Epidermal melanocyte (primary cell): ENCODE results near the gene ZNF747.
"Not testable (repeated sequence)": the region's sequence is repeated elsewhere in the genome, so short reads cannot be mapped to it uniquely, and the experiment has no call there.

Source experiments
- DNase-seq: peaks from one replicate; pipeline ENCODE4 v3.0.0; 2011; ENCODE audit warnings: low spot score; ENCODE audit not compliant: insufficient read length

The ZNF747 gene

DNA sequence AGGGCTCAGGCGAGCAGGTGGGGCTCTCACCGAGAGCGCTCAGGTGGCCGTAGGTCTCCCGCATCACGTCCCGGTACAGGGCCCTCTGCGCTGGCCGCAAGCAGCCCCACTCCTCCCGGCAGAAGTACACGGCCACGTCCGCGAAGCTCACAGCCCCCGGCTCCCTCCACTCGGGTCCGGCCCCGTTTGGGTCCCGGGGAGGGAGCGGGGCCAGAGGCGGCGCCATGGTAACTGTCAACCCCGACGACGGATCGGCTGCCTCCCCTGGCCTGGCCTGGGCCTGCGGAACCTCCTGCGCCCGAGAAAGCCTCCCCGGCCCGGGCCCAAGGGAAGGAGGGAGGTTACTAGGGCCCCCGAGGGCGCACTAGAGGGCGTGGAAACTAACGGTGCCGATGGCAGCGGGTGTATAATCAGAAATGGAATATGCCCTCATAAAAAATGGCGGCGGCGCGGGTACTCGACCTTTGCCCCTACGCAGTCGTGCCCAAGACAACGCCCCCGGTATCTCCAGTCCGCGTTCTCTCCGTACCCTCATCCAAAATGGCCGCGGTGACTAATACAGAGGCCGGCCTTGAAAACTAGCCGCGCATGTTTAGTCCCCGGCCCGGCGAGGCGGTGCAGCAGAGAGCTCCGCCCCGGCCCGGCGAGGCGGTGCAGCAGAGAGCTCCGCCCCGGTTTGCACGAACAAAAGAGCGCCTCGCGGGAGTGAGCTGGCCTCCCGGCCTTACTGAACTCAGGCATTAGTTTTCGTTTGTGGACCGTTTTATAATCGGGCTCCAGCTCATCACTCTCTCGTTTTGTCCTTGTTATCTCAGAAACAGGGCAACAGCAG lies 23.5 kb upstream of the ZNF747 start, which contains the start of gene ZNF764:
TSS of gene ZNF764 (minus strand) at position 418 of the 832 bp plus-strand sequence. CDS start at position 226, 192 bp downstream.
- DNase-seq: peak; percentile 95

GRCh38 chr16:30557707-30557956 lies 23.0 kb upstream of the ZNF747 start:
- DNase-seq: no peak

DNA sequence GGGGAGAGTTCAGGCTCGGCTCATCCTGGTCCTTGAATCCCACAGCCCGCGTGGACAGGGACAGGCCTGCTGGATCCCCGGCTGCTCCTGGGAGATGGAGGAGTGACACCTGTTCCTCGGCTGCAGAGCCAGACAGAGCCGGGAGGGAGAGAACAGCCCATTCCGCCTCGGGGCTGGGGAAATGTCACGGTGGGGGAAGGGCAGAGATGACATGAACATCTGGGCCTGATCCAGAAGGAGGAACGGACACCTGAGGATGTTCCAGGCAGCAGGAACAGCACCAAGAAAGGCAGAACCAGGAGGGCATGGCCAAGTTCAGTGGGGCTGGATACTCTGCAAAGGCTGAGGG lies 21.4 kb upstream of the ZNF747 start:
- no peak for DNase-seq

DNA sequence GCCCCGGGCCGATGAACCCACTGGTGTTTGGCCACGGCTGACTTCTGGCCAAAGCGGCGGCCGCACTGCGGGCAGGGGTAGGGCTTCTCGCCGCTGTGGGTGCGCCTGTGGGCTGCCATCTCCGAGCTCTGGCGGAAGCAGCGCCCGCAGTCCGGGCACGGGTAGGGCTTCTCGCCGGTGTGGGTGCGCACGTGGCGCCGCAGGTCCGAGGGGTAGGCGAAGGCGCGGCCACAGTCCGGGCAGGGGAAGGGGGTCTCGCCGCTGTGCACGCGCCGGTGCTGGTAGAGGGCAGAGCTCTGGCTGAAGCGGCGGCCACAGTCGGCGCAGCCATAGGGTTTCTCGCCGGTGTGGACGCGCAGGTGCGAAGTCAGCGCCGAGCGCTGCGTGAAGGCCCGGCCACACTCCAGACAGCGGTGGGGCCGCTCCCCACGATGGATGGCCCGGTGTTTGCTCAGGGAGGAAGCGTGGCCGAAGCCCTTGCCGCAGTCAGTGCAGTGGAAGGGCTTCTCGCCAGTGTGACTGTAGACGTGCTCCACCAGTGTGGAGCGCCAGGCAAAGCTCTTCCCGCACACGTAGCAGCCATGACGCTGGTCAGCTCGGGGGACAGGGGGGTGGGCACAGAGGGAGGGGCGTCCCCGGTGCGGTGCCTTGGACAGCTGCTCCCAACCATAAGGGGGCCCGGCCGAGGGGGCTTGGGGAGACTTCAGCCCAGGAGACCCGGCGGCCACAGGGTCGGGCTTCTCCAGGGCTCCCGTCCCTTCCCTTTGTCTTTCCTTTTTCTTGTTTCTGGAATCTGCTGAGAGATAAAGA lies 20.9 kb upstream of the ZNF747 start:
- DNase-seq: no peak

DNA sequence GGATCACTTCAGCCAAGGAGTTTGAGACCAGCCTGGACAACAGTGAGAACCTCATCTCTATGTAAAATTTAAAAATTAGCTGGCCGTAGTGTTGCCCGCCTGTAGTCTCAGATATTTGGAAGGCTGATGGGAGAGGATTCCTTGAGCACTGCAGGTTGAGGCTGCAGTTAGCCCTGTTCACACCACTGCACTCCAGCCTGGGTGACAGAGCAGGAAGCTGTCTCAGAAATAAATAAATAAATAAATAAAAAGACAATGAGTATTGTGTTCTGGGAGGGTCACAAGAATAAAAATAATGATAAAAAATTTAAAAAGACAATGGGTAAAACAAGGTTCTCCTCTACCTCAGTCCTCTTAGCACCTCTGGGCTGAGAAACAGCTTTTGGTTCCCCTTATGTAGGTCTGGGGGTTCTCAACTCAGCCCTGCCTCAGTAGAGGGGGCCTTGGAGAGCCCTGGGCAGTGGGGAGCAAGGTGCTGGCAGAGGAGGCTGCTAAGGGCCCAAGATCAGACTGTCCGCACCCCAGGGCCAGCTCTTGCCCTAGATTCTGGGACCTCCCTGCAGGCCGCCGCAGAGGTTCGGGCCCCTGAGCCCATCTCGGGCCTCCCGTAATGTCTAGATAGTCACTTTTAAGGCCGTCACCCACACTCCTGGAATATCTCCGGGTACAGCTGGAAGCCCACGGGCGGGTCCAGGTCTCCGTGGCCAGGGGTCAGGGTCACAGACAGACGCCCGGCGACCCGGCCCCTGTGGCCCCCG lies 20.1 kb upstream of the ZNF747 start:
- no peak for DNase-seq

- no peak for DNase-seq
Measured at GRCh38 chr16:30553393-30553899, 18.8 kb upstream of the ZNF747 start.

GRCh38 chr16:30552956-30553355 lies 18.3 kb upstream of the ZNF747 start:
- DNase-seq: no peak

- no peak for DNase-seq
Measured at GRCh38 chr16:30551781-30552180, 17.1 kb upstream of the ZNF747 start.

DNA sequence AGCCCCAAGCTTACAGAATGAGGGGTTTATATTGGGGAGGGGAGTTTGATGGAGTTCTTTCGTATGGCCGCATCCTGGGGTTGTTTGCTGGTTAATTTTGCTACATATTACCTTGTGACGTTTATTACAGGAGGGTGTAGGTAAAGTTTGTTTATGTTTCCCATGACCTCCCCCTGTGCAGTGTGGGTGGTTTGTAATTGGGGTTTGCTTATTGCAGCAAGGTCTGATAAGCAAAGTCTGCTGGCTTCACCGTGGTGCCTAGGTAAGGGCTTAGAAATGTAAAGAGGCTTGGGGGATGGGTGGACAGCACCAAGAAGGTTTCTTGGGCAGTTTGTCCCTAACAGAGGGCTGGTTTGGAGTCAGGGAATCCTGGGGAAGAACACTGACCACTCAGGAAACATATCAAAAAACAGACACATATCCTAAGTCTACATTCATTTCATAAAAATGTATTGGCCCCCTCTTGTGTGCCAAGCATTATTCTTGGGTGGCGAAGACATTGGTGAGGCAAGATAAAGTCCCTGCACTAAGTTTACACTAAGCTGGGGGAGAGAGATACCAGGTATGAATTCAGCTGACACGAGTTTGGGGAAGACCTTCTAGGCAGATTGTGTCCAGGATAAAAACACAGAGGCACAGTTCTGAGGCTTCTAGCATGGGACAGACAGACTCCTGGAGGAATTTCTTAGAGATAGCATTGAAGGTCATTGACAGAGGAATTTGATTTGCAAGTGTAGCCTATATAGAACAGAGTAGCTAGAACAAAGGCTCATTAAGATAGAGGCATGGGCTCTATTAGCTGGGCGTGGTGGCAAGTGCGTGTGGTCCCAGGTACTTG lies 14.0 kb upstream of the ZNF747 start:
- DNase-seq: no peak

DNA sequence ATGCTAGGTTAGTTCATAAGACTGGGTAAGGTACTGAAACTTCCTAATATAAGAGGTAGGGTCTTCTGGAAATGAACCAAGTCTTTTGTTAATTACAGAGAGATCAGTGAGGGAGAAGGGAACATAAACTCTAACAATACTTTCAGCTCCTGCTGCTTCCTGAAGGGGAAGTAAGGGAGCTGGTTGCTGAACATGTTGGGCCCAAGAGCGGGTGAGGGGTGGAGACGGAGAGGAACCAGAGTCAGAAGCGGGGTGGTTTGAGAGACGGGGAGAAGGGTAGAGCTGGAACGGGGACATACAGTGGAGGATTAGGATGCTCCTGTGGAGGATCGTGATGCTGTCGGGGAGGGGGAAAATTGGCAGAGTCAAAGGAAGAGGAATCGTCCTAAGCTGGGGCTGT lies 11.5 kb upstream of the ZNF747 start:
- no peak for DNase-seq

GRCh38 chr16:30543067-30543466 lies 8.4 kb upstream of the ZNF747 start:
- no peak for DNase-seq

- no peak for DNase-seq
Measured at GRCh38 chr16:30541502-30542329, 7.1 kb upstream of the ZNF747 start.

GRCh38 chr16:30540916-30541464 lies 6.3 kb upstream of the ZNF747 start:
- DNase-seq: not testable (repeated sequence)

DNA sequence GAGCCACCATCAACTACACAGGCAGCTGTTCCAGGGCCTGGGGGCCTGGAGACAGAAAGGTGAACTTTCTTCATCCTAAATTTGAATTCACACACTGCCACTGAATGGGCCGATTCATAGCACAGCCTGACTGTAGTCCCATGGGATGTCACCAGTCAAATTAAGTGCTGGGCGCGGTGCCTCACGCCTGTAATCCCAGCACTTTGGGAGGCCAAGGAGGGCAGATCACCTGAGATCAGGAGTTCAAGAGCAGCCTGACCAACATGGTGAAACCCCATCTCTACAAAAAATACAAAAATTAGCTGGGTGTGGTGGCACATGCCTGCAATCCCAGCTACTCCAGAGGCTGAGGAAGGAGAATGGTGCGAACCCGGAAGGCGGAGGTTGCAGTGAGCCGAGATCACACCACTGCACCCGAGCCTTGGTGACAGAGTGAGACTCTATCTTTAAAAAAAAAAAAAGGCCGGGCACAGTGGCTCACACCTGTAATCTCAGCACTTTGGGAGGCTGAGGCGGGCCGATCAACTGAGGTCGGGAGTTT lies 5.4 kb upstream of the ZNF747 start:
- peak; percentile 1 for DNase-seq

- peak; percentile 5 for DNase-seq
Measured at GRCh38 chr16:30539000-30539964, 4.6 kb upstream of the ZNF747 start.

DNA sequence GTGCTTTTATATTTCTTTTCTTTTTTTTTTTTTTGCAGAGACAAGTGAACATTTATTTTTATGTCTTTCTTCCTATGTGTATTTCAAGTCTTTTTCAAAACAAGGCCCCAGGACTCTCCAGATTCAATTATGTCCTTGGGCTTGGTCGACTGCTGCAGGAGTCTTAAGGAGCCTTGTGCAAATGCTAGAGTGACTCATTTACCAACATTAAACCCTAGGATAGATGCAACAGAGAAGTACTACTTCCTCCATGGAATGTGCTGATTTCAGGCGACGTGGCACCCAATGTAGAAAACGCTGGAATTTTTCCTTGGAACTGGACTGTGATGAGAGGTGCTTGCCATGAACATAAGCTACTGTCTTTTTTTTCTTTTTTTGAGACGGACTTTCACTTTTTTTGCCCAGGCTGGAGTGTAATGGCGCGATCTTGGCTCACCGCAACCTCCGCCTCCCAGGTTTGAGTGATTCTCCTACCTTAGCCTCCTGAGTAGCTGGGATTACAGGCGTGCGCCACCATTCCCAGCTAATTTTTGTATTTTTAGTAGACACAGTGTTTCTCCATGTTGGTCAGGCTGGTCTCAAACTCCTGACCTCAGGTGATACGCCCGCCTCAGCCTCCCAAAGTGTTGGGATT lies 1.9 kb upstream of the ZNF747 start:
- not testable (repeated sequence) for DNase-seq

DNA sequence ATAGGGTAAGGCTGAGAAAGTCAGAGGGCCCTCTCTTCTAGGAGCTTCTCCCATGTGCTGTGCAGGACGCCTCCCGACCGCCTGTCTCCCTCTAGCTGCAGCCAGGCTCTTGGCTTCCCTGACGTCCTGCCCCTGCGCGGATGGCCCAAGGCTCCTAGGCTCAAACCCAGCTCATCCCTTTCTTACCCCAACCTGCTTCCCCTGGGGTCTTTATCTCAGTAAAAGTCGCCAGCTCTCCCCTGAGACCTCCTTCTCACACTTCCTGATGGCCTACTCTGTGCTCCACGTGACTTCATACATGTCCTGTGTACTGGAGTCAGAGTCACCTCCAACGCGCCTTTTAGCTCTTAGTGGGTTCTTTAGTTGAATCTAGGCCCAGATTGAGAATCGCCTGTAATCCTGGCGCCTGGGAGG lies 1.1 kb upstream of the ZNF747 start:
- peak; percentile 88 for DNase-seq
